AG09309 (cell line): ENCODE measurements around the gene CCDC170.
A peak's percentile ranks its signal among the peaks of the same experiment; 100 is the strongest.

Experiments used
- DNase-seq: peaks from one replicate; pipeline ENCODE4 v3.0.0-alpha.2; 2010; ENCODE audit warnings: low read depth
- H3K4me3 ChIP-seq: 2 replicates; pipeline ENCODE4 v1.5.1; 2011; ENCODE audit warnings: mild to moderate bottlenecking, low read depth, low read length, moderate library complexity; ENCODE audit not compliant: control insufficient read depth
- CTCF ChIP-seq: IDR thresholded peaks from 2 replicates; pipeline ENCODE4 v1.5.1; 2011; ENCODE audit warnings: mild to moderate bottlenecking, low read depth, low read length, inconsistent platforms; ENCODE audit not compliant: insufficient read depth, control insufficient read depth; ENCODE audit errors: missing control alignments

CCDC170 gene

GRCh38 chr6:151656392-151656791 lies 162.6 kb downstream of the CCDC170 start:
- DNase-seq: no peak
- no peak overlapping the region for H3K4me3 ChIP-seq
- TF ChIP-seq CTCF: no peak

- H3K4me3 ChIP-seq: no peak overlapping the region
- no peak for TF ChIP-seq CTCF
- DNase-seq: no peak
Measured at GRCh38 chr6:151658091-151658490, 164.3 kb downstream of the CCDC170 start.

GRCh38 chr6:151659212-151659611 lies 165.4 kb downstream of the CCDC170 start:
- no peak for DNase-seq
- TF ChIP-seq CTCF: no peak

GRCh38 chr6:151661509-151661908 lies 167.7 kb downstream of the CCDC170 start:
- TF ChIP-seq CTCF: no peak
- no peak for DNase-seq
- no peak overlapping the region for H3K4me3 ChIP-seq

More at GRCh38 chr6:151659212-151659611, 165.4 kb downstream of the CCDC170 start:
- no peak overlapping the region for H3K4me3 ChIP-seq

- H3K4me3 ChIP-seq: no peak overlapping the region
- no peak for DNase-seq
Measured at GRCh38 chr6:151661928-151662327, 168.1 kb downstream of the CCDC170 start.

GRCh38 chr6:151663559-151663958 lies 169.7 kb downstream of the CCDC170 start:
- no peak for TF ChIP-seq CTCF
- no peak for DNase-seq
- H3K4me3 ChIP-seq: no peak overlapping the region

More at GRCh38 chr6:151661928-151662327, 168.1 kb downstream of the CCDC170 start:
- peak; percentile 31 for TF ChIP-seq CTCF

GRCh38 chr6:151664390-151664789 lies 170.6 kb downstream of the CCDC170 start:
- no peak for TF ChIP-seq CTCF
- DNase-seq: no peak
- no peak overlapping the region for H3K4me3 ChIP-seq
